CD4-positive, CD25-positive, alpha-beta regulatory T cell (primary cell): ENCODE results near the gene SETX. TPM values are rescaled to one million over a fixed set of nuclear protein-coding genes. Genes with fewer than 3 reads are reported as not detected.

Experiments used
- ATAC-seq, 2 donors: fragments of 150-1000 bp; cut with Tn5 transposase; one replicate each; pipeline ENCODE4 v1.10.0; 2021; ENCODE audit warnings: low read depth in 2 of 2, moderate number of reproducible peaks in 2 of 2, moderate library complexity in 1 of 2
- DNase-seq, 3 donors: peaks; one replicate each; pipeline versions ENCODE4 v3.0.0 to v3.0.0-alpha.2; 2012 to 2022; ENCODE audit warnings: mixed read lengths in 1 of 3
- H3K27ac ChIP-seq: one replicate; pipeline ENCODE4 v1.7.0; 2013; ENCODE audit warnings: mild to moderate bottlenecking, low read length; ENCODE audit not compliant: insufficient read depth, poor library complexity, severe bottlenecking
- H3K27me3 ChIP-seq: one replicate; pipeline ENCODE4 v1.7.0; 2013; ENCODE audit warnings: low read length; ENCODE audit not compliant: control insufficient read depth, insufficient read depth
- H3K36me3 ChIP-seq: one replicate; pipeline ENCODE4 v1.7.0; 2013; ENCODE audit warnings: mild to moderate bottlenecking, low read length, moderate library complexity; ENCODE audit not compliant: control insufficient read depth, insufficient read depth
- H3K4me1 ChIP-seq: 2 replicates; pipeline ENCODE4 v1.7.0; 2013; ENCODE audit warnings: mild to moderate bottlenecking, low read length; ENCODE audit not compliant: insufficient read depth, control insufficient read depth, poor library complexity, severe bottlenecking
- H3K4me3 ChIP-seq: one replicate; pipeline ENCODE4 v1.7.0; 2013; ENCODE audit warnings: low read depth, mild to moderate bottlenecking, low read length, moderate library complexity
- H3K9me3 ChIP-seq, 2 experiments: 1 replicate in 1 of 2; 2 replicates in 1 of 2; pipeline ENCODE4 v1.7.0; 2013; ENCODE audit warnings: low read length in 2 of 2, mild to moderate bottlenecking in 1 of 2, moderate library complexity in 1 of 2; ENCODE audit not compliant: control insufficient read depth in 2 of 2
- H3K27ac Mint-ChIP-seq, 3 donors: one replicate each; pipeline ENCODE4 v1.8.0; 2020 to 2022; ENCODE audit warnings: mild to moderate bottlenecking in 3 of 3, mixed read lengths in 3 of 3, moderate library complexity in 2 of 3
- H3K27me3 Mint-ChIP-seq: one replicate; pipeline ENCODE4 v1.8.0; 2022; ENCODE audit warnings: mild to moderate bottlenecking, mixed read lengths
- H3K36me3 Mint-ChIP-seq: one replicate; pipeline ENCODE4 v1.8.0; 2020; ENCODE audit warnings: mixed read lengths
- H3K4me1 Mint-ChIP-seq, 4 donors: one replicate each; pipeline ENCODE4 v1.8.0; 2020 to 2022; ENCODE audit warnings: mixed read lengths in 4 of 4, mild to moderate bottlenecking in 1 of 4
- H3K4me3 Mint-ChIP-seq, 4 donors: one replicate each; pipeline ENCODE4 v1.8.0; 2020 to 2022; ENCODE audit warnings: mild to moderate bottlenecking in 4 of 4, mixed read lengths in 4 of 4, moderate library complexity in 3 of 4
- H3K9me3 Mint-ChIP-seq, 7 donors: one replicate each; pipeline ENCODE4 v1.8.0; 2020 to 2022; ENCODE audit warnings: mixed read lengths in 7 of 7, mild to moderate bottlenecking in 3 of 7, moderate library complexity in 2 of 7
- polyA plus RNA-seq, 4 donors: library from polyadenylated mRNA; unstranded; fragments of 300-500 nt; fragmentation: Illumina TruSeq; gene quantifications; one replicate each; pipeline ENCODE4 v1.2.3, GENCODE V29; 2021
- total RNA-seq: library from RNA; stranded (reverse); gene quantifications from one replicate; pipeline ENCODE4 v1.2.3, GENCODE V29; 2022

Gene SETX
- total RNA-seq: 70.5 TPM
- polyA plus RNA-seq: 10 to 100 TPM; 22.6 to 31.3 (median 27.3) TPM

GRCh38 chr9:132354637-132355355, at the start of gene SETX:
Gene SETX (minus strand): TSS chr9:132354986. CDS start chr9:132349428, 5,558 bp downstream.
- H3K36me3 ChIP-seq: peaks cover 20% of the 10 kb centered on the region
- Mint-ChIP-seq H3K9me3 (peaks cover 0 to 2% (median 0%) of the 10 kb centered on the region in 7 donors), H3K4me3 (peak within 1 kb of the TSS; percentile 91 to 97 (median 95)), H3K27ac (peak within 1 kb of the TSS; percentile 96 to 97 (median 97)), H3K4me1 (peaks cover 20 to 45% (median 36%) of the 10 kb centered on the region in 4 donors), H3K27me3 (peaks cover 5% of the 10 kb centered on the region), H3K36me3 (peaks cover 19% of the 10 kb centered on the region)
- peak within 1 kb of the TSS; percentile 94 for H3K27ac ChIP-seq
- H3K4me1 ChIP-seq: peaks cover 38% of the 10 kb centered on the region
- H3K27me3 ChIP-seq: no peaks in the 10 kb centered on the region
- peak within 1 kb of the TSS; percentile 89 for H3K4me3 ChIP-seq
- H3K9me3 ChIP-seq: no peaks in the 10 kb centered on the region
- ATAC-seq (peak; percentile 91), DNase-seq (peak; percentile 90 to 98 (median 94))

- peak overlapping the region; percentile 30 to 86 (median 80) for H3K27ac Mint-ChIP-seq
- H3K9me3 Mint-ChIP-seq: no peaks in the 10 kb centered on the region
- H3K27me3 ChIP-seq: peaks cover 3% of the 10 kb centered on the region
- ATAC-seq: peak in 1 of 2 donors; percentile 37
- peaks cover 12% of the 10 kb centered on the region for H3K27me3 Mint-ChIP-seq
- peak in 2 of 3 donors; percentile 21 to 69 for DNase-seq
- H3K27ac ChIP-seq: peak overlapping the region; percentile 65
- peaks cover 35% of the 10 kb centered on the region for H3K4me1 ChIP-seq
- H3K9me3 ChIP-seq: no peaks in the 10 kb centered on the region
- H3K4me1 Mint-ChIP-seq: peaks cover 22 to 55% (median 37%) of the 10 kb centered on the region in 4 donors
- peak overlapping the region; percentile 56 for H3K4me3 ChIP-seq
- peak overlapping the region; percentile 71 to 96 (median 84) for H3K4me3 Mint-ChIP-seq
- H3K36me3 ChIP-seq: peaks cover 31% of the 10 kb centered on the region
- H3K36me3 Mint-ChIP-seq: peaks cover 26% of the 10 kb centered on the region
These were observed 49.6 kb upstream of the SETX start for GRCh38 chr9:132404228-132404881.

GRCh38 chr9:132401824-132402223, 47.0 kb upstream of the SETX start:
- H3K27ac ChIP-seq: no peak overlapping the region
- H3K36me3 Mint-ChIP-seq: peaks cover 40% of the 10 kb centered on the region
- ATAC-seq (no peak), DNase-seq (no peak)
- peaks cover 19 to 47% (median 29%) of the 10 kb centered on the region in 4 donors for H3K4me1 Mint-ChIP-seq
- no peaks in the 10 kb centered on the region for H3K9me3 ChIP-seq
- no peaks in the 10 kb centered on the region for H3K27me3 ChIP-seq
- H3K4me1 ChIP-seq: peaks cover 30% of the 10 kb centered on the region
- H3K36me3 ChIP-seq: peaks cover 49% of the 10 kb centered on the region
- no peak overlapping the region for H3K4me3 ChIP-seq
- no peaks in the 10 kb centered on the region for H3K9me3 Mint-ChIP-seq
- peaks cover 2% of the 10 kb centered on the region for H3K27me3 Mint-ChIP-seq
- no peak overlapping the region for H3K4me3 Mint-ChIP-seq
- peak overlapping the region in 2 of 3 donors; percentile 46 to 74 for H3K27ac Mint-ChIP-seq

- H3K27me3 ChIP-seq: no peaks in the 10 kb centered on the region
- Mint-ChIP-seq H3K27ac (no peak overlapping the region), H3K4me1 (peaks cover 0 to 4% (median 0%) of the 10 kb centered on the region in 4 donors), H3K9me3 (no peaks in the 10 kb centered on the region), H3K27me3 (no peaks in the 10 kb centered on the region), H3K4me3 (no peak overlapping the region), H3K36me3 (peaks cover 38% of the 10 kb centered on the region)
- ATAC-seq: no peak
- H3K9me3 ChIP-seq: no peaks in the 10 kb centered on the region
- H3K36me3 ChIP-seq: peaks cover 78% of the 10 kb centered on the region
- no peak for DNase-seq
- no peaks in the 10 kb centered on the region for H3K4me1 ChIP-seq
- no peak overlapping the region for H3K4me3 ChIP-seq
- H3K27ac ChIP-seq: no peak overlapping the region
These were observed 40.8 kb upstream of the SETX start for GRCh38 chr9:132395560-132395959.

- Histone ChIP-seq H3K4me3 (no peak overlapping the region), H3K27ac (no peak overlapping the region), H3K9me3 (no peaks in the 10 kb centered on the region), H3K27me3 (no peaks in the 10 kb centered on the region), H3K4me1 (no peaks in the 10 kb centered on the region), H3K36me3 (peaks cover 85% of the 10 kb centered on the region)
- Mint-ChIP-seq H3K4me1 (no peaks in the 10 kb centered on the region), H3K27ac (no peak overlapping the region), H3K4me3 (no peak overlapping the region), H3K27me3 (no peaks in the 10 kb centered on the region), H3K36me3 (peaks cover 49% of the 10 kb centered on the region), H3K9me3 (no peaks in the 10 kb centered on the region)
- ATAC-seq (no peak), DNase-seq (no peak)
These were observed 36.7 kb upstream of the SETX start for GRCh38 chr9:132391449-132391848.

GRCh38 chr9:132390966-132391365, 36.2 kb upstream of the SETX start:
- H3K27me3 ChIP-seq: no peaks in the 10 kb centered on the region
- H3K4me1 Mint-ChIP-seq: no peaks in the 10 kb centered on the region
- H3K9me3 Mint-ChIP-seq: no peaks in the 10 kb centered on the region
- H3K27ac ChIP-seq: no peak overlapping the region
- no peak for DNase-seq
- no peak overlapping the region for H3K4me3 Mint-ChIP-seq
- H3K36me3 ChIP-seq: peaks cover 85% of the 10 kb centered on the region
- H3K4me1 ChIP-seq: no peaks in the 10 kb centered on the region
- no peaks in the 10 kb centered on the region for H3K27me3 Mint-ChIP-seq
- no peaks in the 10 kb centered on the region for H3K9me3 ChIP-seq
- H3K27ac Mint-ChIP-seq: no peak overlapping the region
- H3K4me3 ChIP-seq: no peak overlapping the region
- peaks cover 46% of the 10 kb centered on the region for H3K36me3 Mint-ChIP-seq
- no peak for ATAC-seq

GRCh38 chr9:132387133-132387532, 32.3 kb upstream of the SETX start:
- H3K4me3 Mint-ChIP-seq: no peak overlapping the region
- H3K27ac ChIP-seq: no peak overlapping the region
- H3K9me3 Mint-ChIP-seq: no peaks in the 10 kb centered on the region
- H3K27me3 ChIP-seq: no peaks in the 10 kb centered on the region
- ATAC-seq (no peak), DNase-seq (no peak)
- no peak overlapping the region for H3K27ac Mint-ChIP-seq
- no peak overlapping the region for H3K4me3 ChIP-seq
- H3K4me1 ChIP-seq: no peaks in the 10 kb centered on the region
- H3K27me3 Mint-ChIP-seq: no peaks in the 10 kb centered on the region
- H3K9me3 ChIP-seq: no peaks in the 10 kb centered on the region
- peaks cover 47% of the 10 kb centered on the region for H3K36me3 Mint-ChIP-seq
- peaks cover 8 to 20% (median 11%) of the 10 kb centered on the region in 4 donors for H3K4me1 Mint-ChIP-seq
- H3K36me3 ChIP-seq: peaks cover 77% of the 10 kb centered on the region
